Neural cell (in vitro differentiated cells): ENCODE data around the gene SPSB4. TPM values are rescaled to one million over a fixed set of nuclear protein-coding genes. Genes with fewer than 3 reads are reported as not detected.

Experiments
- H2AFZ ChIP-seq: fragments of 200-600, 300-800 bp; sonication (generic), shearing (Covaris generic); 2 replicates; pipeline ENCODE4 v1.6.0; 2014; ENCODE audit warnings: low read depth, mild to moderate bottlenecking, antibody characterized with exemption, low read length, moderate library complexity
- H3F3A ChIP-seq: fragments of 200-600 bp; shearing (Covaris generic); 2 replicates; pipeline ENCODE4 v1.6.1; 2016; ENCODE audit warnings: mild to moderate bottlenecking, moderate library complexity, mixed read lengths, antibody characterized with exemption, low read length; ENCODE audit not compliant: insufficient read depth, poor library complexity, severe bottlenecking
- H3K27ac ChIP-seq: fragments of 200-600, 300-800 bp; sonication (generic), shearing (Covaris generic); 2 replicates; pipeline ENCODE4 v1.5.1; 2014; ENCODE audit warnings: mild to moderate bottlenecking, low read length, moderate library complexity
- H3K27me3 ChIP-seq: fragments of 300-800, 200-600 bp; sonication (generic), shearing (Covaris generic); 2 replicates; pipeline ENCODE4 v1.6.0; 2014; ENCODE audit warnings: mild to moderate bottlenecking, low read depth, low read length, moderate library complexity; ENCODE audit not compliant: insufficient read depth
- H3K36me3 ChIP-seq: fragments of 300-800, 200-600 bp; sonication (generic), shearing (Covaris generic); 2 replicates; pipeline ENCODE4 v1.5.1; 2014; ENCODE audit warnings: mild to moderate bottlenecking, antibody characterized with exemption, low read length, moderate library complexity; ENCODE audit not compliant: insufficient read depth
- H3K4me2 ChIP-seq: fragments of 300-800, 200-600 bp; sonication (generic), shearing (Covaris generic); 2 replicates; pipeline ENCODE4 v1.6.0; 2014; ENCODE audit warnings: mild to moderate bottlenecking, low read length
- H3K4me3 ChIP-seq: fragments of 300-800, 200-600 bp; sonication (generic), shearing (Covaris generic); 2 replicates; pipeline ENCODE4 v1.5.1; 2014; ENCODE audit warnings: mild to moderate bottlenecking, low read length, moderate library complexity
- H3K79me2 ChIP-seq: fragments of 200-600 bp; shearing (Covaris generic); replicated peaks from 2 replicates; pipeline ENCODE4 v1.6.0; 2014; ENCODE audit warnings: mild to moderate bottlenecking, low read length, moderate library complexity; ENCODE audit not compliant: insufficient read depth
- H3K9ac ChIP-seq: fragments of 300-800, 200-600 bp; sonication (generic), shearing (Covaris generic); 2 replicates; pipeline ENCODE4 v1.6.1; 2016; ENCODE audit warnings: mild to moderate bottlenecking, low read length, mixed read lengths
- H3K9me2 ChIP-seq: fragments of 200-600 bp; shearing (Covaris generic); 2 replicates; pipeline ENCODE4 v1.6.1; 2016; ENCODE audit warnings: mild to moderate bottlenecking, low read length, mixed read lengths; ENCODE audit not compliant: insufficient read depth
- H3K9me3 ChIP-seq: fragments of 200-600, 300-800 bp; sonication (generic), shearing (Covaris generic); 2 replicates; pipeline ENCODE4 v1.6.1; 2016; ENCODE audit warnings: mild to moderate bottlenecking, mixed run types, low read length, moderate library complexity, mixed read lengths
- H4K20me1 ChIP-seq: fragments of 200-600 bp; shearing (Covaris generic); 2 replicates; pipeline ENCODE4 v1.6.1; 2016; ENCODE audit warnings: mild to moderate bottlenecking, mixed run types; ENCODE audit not compliant: insufficient read depth
- EP300 ChIP-seq: fragments of 450-650 bp; conservative IDR thresholded peaks from 2 replicates; pipeline ENCODE4 v1.6.1; 2014; ENCODE audit warnings: antibody characterized with exemption, mild to moderate bottlenecking, moderate library complexity; ENCODE audit not compliant: poor library complexity, severe bottlenecking
- EZH2 ChIP-seq: fragments of 200-600, 300-800 bp; shearing (Covaris generic), sonication (generic); IDR thresholded peaks from 2 replicates; pipeline ENCODE4 v1.6.1; 2014; ENCODE audit warnings: antibody characterized with exemption, low read length, borderline replicate concordance, mild to moderate bottlenecking; ENCODE audit not compliant: insufficient read depth, poor library complexity, severe bottlenecking
- MXI1 ChIP-seq: fragments of 450-650 bp; conservative IDR thresholded peaks from 2 replicates; pipeline ENCODE4 v1.6.1; 2014; ENCODE audit warnings: antibody characterized with exemption, mild to moderate bottlenecking; ENCODE audit not compliant: poor library complexity, severe bottlenecking
- POLR2AphosphoS5 ChIP-seq: IDR thresholded peaks from 2 replicates; pipeline ENCODE4 v1.6.1; 2012
- RAD21 ChIP-seq: fragments of 450-650 bp; conservative IDR thresholded peaks from 2 replicates; pipeline ENCODE4 v1.6.1; 2014; ENCODE audit warnings: antibody characterized with exemption, mild to moderate bottlenecking, moderate library complexity
- SMC3 ChIP-seq: fragments of 450-650 bp; conservative IDR thresholded peaks from 2 replicates; pipeline ENCODE4 v1.6.1; 2014; ENCODE audit warnings: antibody characterized with exemption, mild to moderate bottlenecking, moderate library complexity; ENCODE audit not compliant: poor library complexity
- TAF1 ChIP-seq: IDR thresholded peaks from 2 replicates; pipeline ENCODE4 v1.6.1; 2012; ENCODE audit warnings: low read depth
- polyA plus RNA-seq: library from polyadenylated mRNA; depleted of rRNA; stranded (reverse); fragments of >200 nt; gene quantifications from 2 replicates; pipeline ENCODE4 v1.2.3, GENCODE V29; 2014
- TF ChIP-seq, protein P1 (sequence below): fragments of 450-650 bp; IDR thresholded peaks from 2 replicates; pipeline ENCODE4 v1.5.1; 2014; ENCODE audit warnings: antibody characterized with exemption, mild to moderate bottlenecking, moderate library complexity; ENCODE audit not compliant: poor library complexity, severe bottlenecking
- TF ChIP-seq, protein P2 (sequence below): IDR thresholded peaks from 2 replicates; pipeline ENCODE4 v1.6.1; 2012; ENCODE audit warnings: borderline replicate concordance

SPSB4 gene
- polyA plus RNA-seq, 1 donor from 2014 or later, result 6.1 TPM

DNA sequence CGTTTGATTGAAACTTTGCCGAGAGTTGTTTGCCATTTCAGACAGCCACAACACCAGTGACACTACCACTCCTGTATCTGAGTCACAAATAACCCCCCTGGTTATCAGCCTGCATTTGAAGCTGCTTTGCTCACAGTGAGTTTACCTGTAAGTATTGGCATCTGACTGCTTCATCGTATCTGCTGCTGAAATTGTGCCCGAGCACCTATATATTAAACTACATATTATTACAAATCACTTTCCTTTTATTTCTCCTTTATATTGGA lies 39.2 kb upstream of the SPSB4 start:
- Histone ChIP-seq H3K36me3 (no peaks in the 10 kb centered on the region), H3K4me3 (no peak overlapping the region), H3K9me3 (no peaks in the 10 kb centered on the region), H2AFZ (no peak overlapping the region), H3K9ac (no peak overlapping the region), H3K4me2 (no peak overlapping the region), H4K20me1 (no peaks in the 10 kb centered on the region), H3F3A (no peaks in the 10 kb centered on the region), H3K27ac (no peak overlapping the region), H3K9me2 (no peaks in the 10 kb centered on the region), H3K27me3 (no peaks in the 10 kb centered on the region), H3K79me2 (no peaks in the 10 kb centered on the region)
- TF ChIP-seq TAF1 (no peak), EZH2 (no peak), MXI1 (no peak), POLR2AphosphoS5 (no peak), EP300 (no peak), RAD21 (no peak), SMC3 (no peak)
- TF ChIP-seq, protein P1, sequence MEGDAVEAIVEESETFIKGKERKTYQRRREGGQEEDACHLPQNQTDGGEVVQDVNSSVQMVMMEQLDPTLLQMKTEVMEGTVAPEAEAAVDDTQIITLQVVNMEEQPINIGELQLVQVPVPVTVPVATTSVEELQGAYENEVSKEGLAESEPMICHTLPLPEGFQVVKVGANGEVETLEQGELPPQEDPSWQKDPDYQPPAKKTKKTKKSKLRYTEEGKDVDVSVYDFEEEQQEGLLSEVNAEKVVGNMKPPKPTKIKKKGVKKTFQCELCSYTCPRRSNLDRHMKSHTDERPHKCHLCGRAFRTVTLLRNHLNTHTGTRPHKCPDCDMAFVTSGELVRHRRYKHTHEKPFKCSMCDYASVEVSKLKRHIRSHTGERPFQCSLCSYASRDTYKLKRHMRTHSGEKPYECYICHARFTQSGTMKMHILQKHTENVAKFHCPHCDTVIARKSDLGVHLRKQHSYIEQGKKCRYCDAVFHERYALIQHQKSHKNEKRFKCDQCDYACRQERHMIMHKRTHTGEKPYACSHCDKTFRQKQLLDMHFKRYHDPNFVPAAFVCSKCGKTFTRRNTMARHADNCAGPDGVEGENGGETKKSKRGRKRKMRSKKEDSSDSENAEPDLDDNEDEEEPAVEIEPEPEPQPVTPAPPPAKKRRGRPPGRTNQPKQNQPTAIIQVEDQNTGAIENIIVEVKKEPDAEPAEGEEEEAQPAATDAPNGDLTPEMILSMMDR, result no peak
- TF ChIP-seq, protein P2, sequence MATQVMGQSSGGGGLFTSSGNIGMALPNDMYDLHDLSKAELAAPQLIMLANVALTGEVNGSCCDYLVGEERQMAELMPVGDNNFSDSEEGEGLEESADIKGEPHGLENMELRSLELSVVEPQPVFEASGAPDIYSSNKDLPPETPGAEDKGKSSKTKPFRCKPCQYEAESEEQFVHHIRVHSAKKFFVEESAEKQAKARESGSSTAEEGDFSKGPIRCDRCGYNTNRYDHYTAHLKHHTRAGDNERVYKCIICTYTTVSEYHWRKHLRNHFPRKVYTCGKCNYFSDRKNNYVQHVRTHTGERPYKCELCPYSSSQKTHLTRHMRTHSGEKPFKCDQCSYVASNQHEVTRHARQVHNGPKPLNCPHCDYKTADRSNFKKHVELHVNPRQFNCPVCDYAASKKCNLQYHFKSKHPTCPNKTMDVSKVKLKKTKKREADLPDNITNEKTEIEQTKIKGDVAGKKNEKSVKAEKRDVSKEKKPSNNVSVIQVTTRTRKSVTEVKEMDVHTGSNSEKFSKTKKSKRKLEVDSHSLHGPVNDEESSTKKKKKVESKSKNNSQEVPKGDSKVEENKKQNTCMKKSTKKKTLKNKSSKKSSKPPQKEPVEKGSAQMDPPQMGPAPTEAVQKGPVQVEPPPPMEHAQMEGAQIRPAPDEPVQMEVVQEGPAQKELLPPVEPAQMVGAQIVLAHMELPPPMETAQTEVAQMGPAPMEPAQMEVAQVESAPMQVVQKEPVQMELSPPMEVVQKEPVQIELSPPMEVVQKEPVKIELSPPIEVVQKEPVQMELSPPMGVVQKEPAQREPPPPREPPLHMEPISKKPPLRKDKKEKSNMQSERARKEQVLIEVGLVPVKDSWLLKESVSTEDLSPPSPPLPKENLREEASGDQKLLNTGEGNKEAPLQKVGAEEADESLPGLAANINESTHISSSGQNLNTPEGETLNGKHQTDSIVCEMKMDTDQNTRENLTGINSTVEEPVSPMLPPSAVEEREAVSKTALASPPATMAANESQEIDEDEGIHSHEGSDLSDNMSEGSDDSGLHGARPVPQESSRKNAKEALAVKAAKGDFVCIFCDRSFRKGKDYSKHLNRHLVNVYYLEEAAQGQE, result no peak

DNA sequence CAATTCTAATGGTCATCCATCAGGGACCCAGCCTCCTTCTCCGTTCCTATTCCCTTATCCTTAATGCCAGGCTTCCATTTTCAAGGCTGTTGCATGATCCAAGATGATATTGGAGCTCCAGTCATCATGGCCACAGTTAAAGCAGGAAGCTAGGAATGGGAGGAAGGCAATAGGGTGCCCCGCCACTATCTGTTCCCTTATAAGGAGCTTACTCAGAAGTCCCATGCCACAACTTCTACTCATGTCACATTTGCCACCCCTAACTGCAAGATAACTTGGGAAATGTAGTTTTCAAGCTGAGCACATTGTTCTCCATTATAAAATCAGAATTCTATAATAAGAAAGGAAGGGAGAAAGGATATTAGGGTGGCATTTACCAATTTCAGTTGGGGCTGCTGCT lies 38.6 kb upstream of the SPSB4 start:
- H3K27ac ChIP-seq, result no peak overlapping the region
- H3K9me2 ChIP-seq, result no peaks in the 10 kb centered on the region
- no peaks in the 10 kb centered on the region for H3K9me3 ChIP-seq
- no peak overlapping the region for H3K4me3 ChIP-seq
- no peak overlapping the region for H3K4me2 ChIP-seq
- H3K27me3 ChIP-seq, result no peaks in the 10 kb centered on the region
- H3K9ac ChIP-seq, result no peak overlapping the region
- TF ChIP-seq POLR2AphosphoS5, result no peak
- no peak for TF ChIP-seq MXI1
- TF ChIP-seq SMC3, result no peak
- TF ChIP-seq RAD21, result no peak
- no peak for TF ChIP-seq TAF1
- no peak for TF ChIP-seq EP300
- TF ChIP-seq, protein P2, result no peak
- no peak for TF ChIP-seq EZH2
- TF ChIP-seq, protein P1, result no peak
- no peaks in the 10 kb centered on the region for H3K36me3 ChIP-seq
- H3K79me2 ChIP-seq, result no peaks in the 10 kb centered on the region
- no peaks in the 10 kb centered on the region for H3F3A ChIP-seq
- no peak overlapping the region for H2AFZ ChIP-seq
- no peaks in the 10 kb centered on the region for H4K20me1 ChIP-seq
